CD4-positive, alpha-beta T cell treated with Interferon alpha-2 for 1 hour (primary cell): ENCODE measurements around the gene HBA1.
"Not testable (repeated sequence)": the region's sequence is repeated elsewhere in the genome, so short reads cannot be mapped to it uniquely, and the experiment has no call there.

Experiments used
- DNase-seq, 2 donors: peaks; one replicate each; pipeline ENCODE4 v3.0.0-alpha.2; 2020 to 2022

Gene HBA1

GRCh38 chr16:176477-177382 is at the start of gene HBA1:
Gene HBA1, plus strand, starts transcription at chr16:176680. Its CDS starts 37 bp downstream, at chr16:176717.
- peak in 1 of 2 donors; percentile 21 for DNase-seq

GRCh38 chr16:129075-129474 is 47.4 kb upstream of the HBA1 start:
- no peak for DNase-seq

- no peak for DNase-seq
These were observed 45.8 kb upstream of the HBA1 start for GRCh38 chr16:130533-131173.

- no peak for DNase-seq
These were observed 44.4 kb upstream of the HBA1 start for GRCh38 chr16:132120-132519.

- no peak for DNase-seq
These were observed 42.8 kb upstream of the HBA1 start for GRCh38 chr16:133716-134115.

GRCh38 chr16:138049-138417 is 38.4 kb upstream of the HBA1 start:
- DNase-seq, result peak; percentile 9 to 24

GRCh38 chr16:140175-140857 is 36.2 kb upstream of the HBA1 start:
- DNase-seq, result no peak

GRCh38 chr16:142405-142967 is 34.0 kb upstream of the HBA1 start:
- no peak for DNase-seq

GRCh38 chr16:143047-143446 is 33.4 kb upstream of the HBA1 start:
- no peak for DNase-seq

GRCh38 chr16:143456-143855 is 33.0 kb upstream of the HBA1 start:
- no peak for DNase-seq

GRCh38 chr16:144797-145252 is 31.7 kb upstream of the HBA1 start:
- DNase-seq, result no peak

GRCh38 chr16:146646-147045 is 29.8 kb upstream of the HBA1 start:
- no peak for DNase-seq

GRCh38 chr16:149024-149660 is 27.3 kb upstream of the HBA1 start:
- DNase-seq, result no peak

- DNase-seq, result no peak
These were observed 24.0 kb upstream of the HBA1 start, which contains the start of gene HBZ for GRCh38 chr16:152141-153128. Gene HBZ, plus strand, starts transcription at chr16:152644. Its CDS starts 266 bp downstream, at chr16:152910.

GRCh38 chr16:153129-153521 is 23.4 kb upstream of the HBA1 start:
- DNase-seq, result not testable (repeated sequence)

- DNase-seq, result not testable (repeated sequence)
These were observed 22.8 kb upstream of the HBA1 start for GRCh38 chr16:153550-154216.

GRCh38 chr16:154217-155030 is 22.1 kb upstream of the HBA1 start:
- peak in 1 of 2 donors; percentile 4 for DNase-seq

GRCh38 chr16:155031-155398 is 21.5 kb upstream of the HBA1 start:
- DNase-seq, result no peak

- no peak for DNase-seq
These were observed 17.2 kb upstream of the HBA1 start for GRCh38 chr16:159136-159849.
